ENCODE measurements around the gene CCND1. TPM values are rescaled to one million over a fixed set of nuclear protein-coding genes. Genes with fewer than 3 reads are reported as not detected.

The CCND1 gene
- total and polyA plus RNA-seq, 3 donors from 2014 or later = 8.8 to 16.4 (median 13.7) TPM

DNA sequence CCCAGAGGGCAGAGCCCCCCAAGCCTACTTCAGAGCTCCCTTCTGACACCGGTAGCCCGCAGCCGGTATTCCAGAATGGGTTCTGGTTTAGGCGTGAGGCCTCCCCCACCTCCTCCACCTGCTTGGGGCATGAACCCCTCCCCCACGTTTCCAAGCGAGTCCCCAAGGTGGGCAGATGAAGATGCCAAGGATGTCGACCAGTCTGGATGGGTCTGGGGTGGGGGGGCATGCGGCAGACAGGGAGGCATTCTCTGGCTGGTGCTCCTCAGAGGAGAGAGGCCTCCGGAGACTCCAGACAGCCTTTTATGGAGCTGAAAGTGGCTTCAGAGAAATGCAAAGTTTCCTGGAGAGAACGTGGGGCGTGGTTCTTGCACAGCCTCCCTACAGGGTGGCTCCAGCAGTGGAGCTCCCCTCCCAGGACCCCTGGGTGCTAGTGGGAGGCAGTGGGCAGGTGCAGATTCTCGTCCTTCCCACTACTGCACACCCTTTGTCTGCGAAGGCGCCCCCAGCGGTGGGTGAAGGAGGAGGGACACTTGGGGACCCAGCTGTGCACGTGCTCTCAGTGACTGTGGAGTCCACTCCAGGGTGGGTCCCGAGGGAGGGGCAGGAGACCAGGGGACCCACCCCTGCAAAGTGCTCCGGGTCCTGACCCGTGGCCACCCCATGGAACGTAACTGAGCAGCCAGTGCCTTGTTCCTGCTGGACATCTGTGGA lies 4.2 kb downstream of the CCND1 start:
- intact Hi-C loops (cut with DNase I; ENCODE audit: low total_unique reads) = loop anchor here (5.0 kb wide), 1 partner anchor 538 kb away; no protein-coding TSS in a partner anchor
- H3K4me1 ChIP-seq = peaks cover 18% of the 10 kb centered on the region
- 80 to 84% methylated on average over 13 to 20 of the region's 20 CpGs for whole genome bisulfite sequencing, 2 donors

GRCh38 chr11:69645801-69646492 lies 5.0 kb downstream of the CCND1 start:
- H3K27ac ChIP-seq = no peak overlapping the region
- no peaks in the 10 kb centered on the region for H3K36me3 ChIP-seq (ENCODE audit: low read depth, missing control alignments)
- WGBS, 2 donors = 68 to 85% methylated on average over 20 to 30 of the region's 30 CpGs
- H3K4me1 ChIP-seq = peaks cover 18% of the 10 kb centered on the region
- DNase-seq = no peak
- TF ChIP-seq POLR2A (IDR thresholded peaks at IDR 0.05) = no peak
- TF ChIP-seq, protein P1, sequence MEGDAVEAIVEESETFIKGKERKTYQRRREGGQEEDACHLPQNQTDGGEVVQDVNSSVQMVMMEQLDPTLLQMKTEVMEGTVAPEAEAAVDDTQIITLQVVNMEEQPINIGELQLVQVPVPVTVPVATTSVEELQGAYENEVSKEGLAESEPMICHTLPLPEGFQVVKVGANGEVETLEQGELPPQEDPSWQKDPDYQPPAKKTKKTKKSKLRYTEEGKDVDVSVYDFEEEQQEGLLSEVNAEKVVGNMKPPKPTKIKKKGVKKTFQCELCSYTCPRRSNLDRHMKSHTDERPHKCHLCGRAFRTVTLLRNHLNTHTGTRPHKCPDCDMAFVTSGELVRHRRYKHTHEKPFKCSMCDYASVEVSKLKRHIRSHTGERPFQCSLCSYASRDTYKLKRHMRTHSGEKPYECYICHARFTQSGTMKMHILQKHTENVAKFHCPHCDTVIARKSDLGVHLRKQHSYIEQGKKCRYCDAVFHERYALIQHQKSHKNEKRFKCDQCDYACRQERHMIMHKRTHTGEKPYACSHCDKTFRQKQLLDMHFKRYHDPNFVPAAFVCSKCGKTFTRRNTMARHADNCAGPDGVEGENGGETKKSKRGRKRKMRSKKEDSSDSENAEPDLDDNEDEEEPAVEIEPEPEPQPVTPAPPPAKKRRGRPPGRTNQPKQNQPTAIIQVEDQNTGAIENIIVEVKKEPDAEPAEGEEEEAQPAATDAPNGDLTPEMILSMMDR (IDR thresholded peaks at IDR 0.05) = no peak
- no peaks in the 10 kb centered on the region for H3K9me3 ChIP-seq
- intact Hi-C loops (cut with DNase I; ENCODE audit: low total_unique reads) = loop anchor here (5.0 kb wide), 1 partner anchor 539 kb away; no protein-coding TSS in a partner anchor
- H3K4me3 ChIP-seq = no peak overlapping the region
- no peaks in the 10 kb centered on the region for H3K27me3 ChIP-seq

More for the DNA sequence above, 4.2 kb downstream of the CCND1 start:
- Histone ChIP-seq H3K4me3 (no peak overlapping the region), H3K9me3 (no peaks in the 10 kb centered on the region), H3K36me3 (ENCODE audit: low read depth, missing control alignments) (no peaks in the 10 kb centered on the region), H3K27ac (peak overlapping the region in 1 of 2 donors; percentile 1), H3K27me3 (no peaks in the 10 kb centered on the region)
- TF ChIP-seq, protein P1 (IDR thresholded peaks at IDR 0.05) = no peak
- TF ChIP-seq POLR2A (IDR thresholded peaks at IDR 0.05) = no peak
- DNase-seq = no peak

- DNase-seq = no peak
- Histone ChIP-seq H3K4me3 (no peak overlapping the region), H3K36me3 (ENCODE audit: low read depth, missing control alignments) (no peaks in the 10 kb centered on the region), H3K27me3 (no peaks in the 10 kb centered on the region), H3K9me3 (no peaks in the 10 kb centered on the region), H3K4me1 (peaks cover 18% of the 10 kb centered on the region), H3K27ac (no peak overlapping the region)
- intact Hi-C loops (cut with DNase I; ENCODE audit: low total_unique reads) = loop anchor here (5.0 kb wide), 1 partner anchor 539 kb away; no protein-coding TSS in a partner anchor
- TF ChIP-seq, protein P1 (IDR thresholded peaks at IDR 0.05) = no peak
- TF ChIP-seq POLR2A (IDR thresholded peaks at IDR 0.05) = no peak
- 90 to 93% methylated on average over 3 to 32 of the region's 32 CpGs for WGBS, 2 donors
These were observed 5.8 kb downstream of the CCND1 start for GRCh38 chr11:69646493-69647389.

DNA sequence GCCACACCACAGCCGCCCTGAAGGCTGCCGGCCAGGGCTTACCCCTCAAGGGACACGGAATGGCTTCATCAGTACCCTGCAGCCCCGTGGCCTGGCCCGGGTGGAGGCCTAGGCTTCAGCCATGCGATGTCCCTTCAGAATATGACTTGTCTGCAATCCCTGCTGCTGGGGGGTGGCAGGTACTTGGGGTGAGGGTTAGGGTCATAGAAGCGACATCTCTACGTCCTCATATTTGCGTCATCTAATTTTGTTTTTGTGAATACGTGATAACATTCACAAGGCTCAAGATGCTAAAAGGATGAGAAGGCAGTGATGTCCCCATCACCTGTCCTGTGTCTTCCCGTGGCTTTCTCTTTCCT lies 6.4 kb downstream of the CCND1 start:
- Histone ChIP-seq H3K36me3 (ENCODE audit: low read depth, missing control alignments) (no peaks in the 10 kb centered on the region), H3K4me1 (peaks cover 18% of the 10 kb centered on the region), H3K27me3 (no peaks in the 10 kb centered on the region), H3K4me3 (no peak overlapping the region), H3K9me3 (no peaks in the 10 kb centered on the region), H3K27ac (no peak overlapping the region)
- intact Hi-C loops (cut with DNase I; ENCODE audit: low total_unique reads) = loop anchor here (5.0 kb wide), 1 partner anchor 540 kb away; no protein-coding TSS in a partner anchor
- 92 to 94% methylated on average over 11 of the region's 11 CpGs for WGBS, 2 donors
- DNase-seq = no peak
- TF ChIP-seq POLR2A (IDR thresholded peaks at IDR 0.05) = no peak
- TF ChIP-seq, protein P1 (IDR thresholded peaks at IDR 0.05) = no peak
